ENCODE data around the gene VASP. TPM values are rescaled to one million over a fixed set of nuclear protein-coding genes. Genes with fewer than 3 reads are reported as not detected.

VASP gene
- total RNA-seq, 4 donors from 2014 or later = 52.7 to 68.9 (median 56.5) TPM

- no peak for TF ChIP-seq POLR2A (IDR thresholded peaks at IDR 0.05)
- intact Hi-C loops (cut with DNase I; ENCODE audit: low total_unique reads) = no loop called here
- no peak for DNase-seq (ENCODE audit: low spot score in 2 of 2)
- 84 to 98% methylated on average over 2 of the region's 2 CpGs for WGBS, 2 donors
- H3K4me3 ChIP-seq (ENCODE audit: low read depth, poor library complexity, severe bottlenecking) = no peak overlapping the region
Measured at GRCh38 chr19:45464274-45464673, 43.0 kb upstream of the VASP start.

- intact Hi-C loops (cut with DNase I; ENCODE audit: low total_unique reads) = no loop called here
- DNase-seq (ENCODE audit: low spot score in 2 of 2) = no peak
- TF ChIP-seq POLR2A (IDR thresholded peaks at IDR 0.05) (no peak), CTCF (IDR thresholded peaks at IDR 0.05) (no peak)
- 68 to 73% methylated on average over 8 of the region's 8 CpGs for WGBS, 2 donors
- H3K4me3 ChIP-seq (ENCODE audit: low read depth, poor library complexity, severe bottlenecking) = no peak overlapping the region
Measured at GRCh38 chr19:45464852-45465441, 42.3 kb upstream of the VASP start.

GRCh38 chr19:45467115-45467455 is 40.2 kb upstream of the VASP start:
- intact Hi-C loops (cut with DNase I; ENCODE audit: low total_unique reads) = no loop called here
- DNase-seq (ENCODE audit: low spot score in 2 of 2) = no peak
- TF ChIP-seq POLR2A (IDR thresholded peaks at IDR 0.05) = no peak
- no peak for TF ChIP-seq CTCF (IDR thresholded peaks at IDR 0.05)
- H3K4me3 ChIP-seq (ENCODE audit: low read depth, poor library complexity, severe bottlenecking) = peak overlapping the region; percentile 30
- 1% methylated on average over 11 of the region's 11 CpGs for WGBS, 2 donors

GRCh38 chr19:45467456-45468158 is 39.7 kb upstream of the VASP start, which contains the start of gene FOSB:
Gene FOSB, plus strand, starts transcription at chr19:45467996. Its CDS starts 591 bp downstream, at chr19:45468587.
- peak; percentile 94 to 99 for DNase-seq (ENCODE audit: low spot score in 2 of 2)
- intact Hi-C loops (cut with DNase I; ENCODE audit: low total_unique reads) = no loop called here
- TF ChIP-seq POLR2A (IDR thresholded peaks at IDR 0.05) (peak in 1 of 2 donors; percentile 97), CTCF (IDR thresholded peaks at IDR 0.05) (no peak)
- H3K4me3 ChIP-seq (ENCODE audit: low read depth, poor library complexity, severe bottlenecking) = peak within 1 kb of the TSS; percentile 30
- 0% methylated on average over 36 to 38 of the region's 56 CpGs for WGBS, 2 donors

- 0 to 1% methylated on average over 26 to 31 of the region's 31 CpGs for WGBS, 2 donors
- TF ChIP-seq CTCF (IDR thresholded peaks at IDR 0.05) (no peak), POLR2A (IDR thresholded peaks at IDR 0.05) (no peak)
- peak in 1 of 2 donors; percentile 92 for DNase-seq (ENCODE audit: low spot score in 2 of 2)
- H3K4me3 ChIP-seq (ENCODE audit: low read depth, poor library complexity, severe bottlenecking) = peak overlapping the region; percentile 20
- intact Hi-C loops (cut with DNase I; ENCODE audit: low total_unique reads) = no loop called here
Measured at GRCh38 chr19:45468159-45468651, 39.1 kb upstream of the VASP start.

- no peak for TF ChIP-seq CTCF (IDR thresholded peaks at IDR 0.05)
- no peak for TF ChIP-seq POLR2A (IDR thresholded peaks at IDR 0.05)
- 1% methylated on average over 17 to 19 of the region's 19 CpGs for WGBS, 2 donors
- no peak for DNase-seq (ENCODE audit: low spot score in 2 of 2)
- intact Hi-C loops (cut with DNase I; ENCODE audit: low total_unique reads) = no loop called here
- peak overlapping the region; percentile 20 for H3K4me3 ChIP-seq (ENCODE audit: low read depth, poor library complexity, severe bottlenecking)
Measured at GRCh38 chr19:45468803-45469131, 38.5 kb upstream of the VASP start.

Measured in lower leg skin (tissue), 4 donors.